HG03520 (cell line): ENCODE data around the gene CABP1.

Source experiments
- ATAC-seq: cut with Tn5 transposase; IDR thresholded peaks from one replicate; pipeline ENCODE4 v1.9.1; 2021; ENCODE audit warnings: mild to moderate bottlenecking, moderate library complexity; ENCODE audit not compliant: unreplicated experiment

The CABP1 gene

DNA sequence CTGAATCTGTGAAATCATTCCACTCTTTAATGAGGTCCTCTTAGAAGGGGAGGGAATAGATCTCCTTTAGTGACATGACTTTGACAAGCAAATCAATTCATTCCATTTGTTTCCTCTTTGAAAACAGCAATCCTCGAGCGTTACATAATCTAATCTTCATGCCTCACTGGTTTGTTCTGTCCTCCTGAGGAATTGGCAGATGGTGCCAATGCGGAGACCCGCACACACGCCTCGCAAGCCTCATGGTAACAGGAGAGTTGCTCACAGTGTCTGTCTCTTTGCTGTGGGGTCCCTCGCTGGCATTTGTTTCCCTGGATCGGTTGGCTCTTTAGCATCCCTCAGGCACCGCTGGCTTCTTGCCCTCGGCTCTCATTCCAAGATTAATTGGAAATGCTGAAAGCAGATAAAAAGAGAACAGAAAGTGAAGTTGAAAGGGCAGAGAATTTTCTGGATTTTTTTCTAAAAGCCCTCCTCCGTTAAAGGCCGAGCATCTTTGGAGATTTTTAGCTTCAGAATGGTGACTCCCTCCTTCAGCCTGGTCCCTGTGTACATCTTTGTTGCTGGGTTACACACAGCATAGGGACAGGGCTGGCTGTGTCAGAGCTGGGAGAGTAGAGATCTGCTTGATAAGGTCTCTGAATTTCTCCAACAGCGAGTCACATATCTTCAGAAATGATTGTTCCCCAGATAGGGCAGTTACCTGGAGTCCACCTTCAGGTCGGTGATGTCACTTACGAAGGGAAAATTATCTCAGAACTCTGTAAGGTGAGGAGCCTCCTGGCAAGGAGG lies 10.1 kb upstream of the CABP1 start:
- ATAC-seq = no peak

DNA sequence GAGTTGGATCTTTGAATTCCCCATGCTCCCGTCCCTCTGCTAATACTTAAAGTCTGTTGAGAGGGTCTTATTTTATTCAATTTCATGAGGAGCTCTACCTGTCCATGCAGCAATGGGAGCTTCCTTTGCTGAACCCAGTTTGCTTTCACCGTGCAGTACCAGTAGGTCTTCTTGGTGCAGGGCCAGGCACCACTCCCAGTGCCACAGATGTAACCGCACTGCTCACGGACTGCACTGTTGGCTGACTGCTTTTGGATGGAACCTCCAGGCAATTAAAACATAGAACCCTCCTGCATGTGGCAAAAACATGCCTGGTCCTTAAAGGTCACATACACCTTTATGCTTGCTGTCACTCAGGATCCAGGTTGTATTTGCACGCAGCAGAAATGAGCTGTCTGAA lies 9.3 kb upstream of the CABP1 start:
- no peak for ATAC-seq

DNA sequence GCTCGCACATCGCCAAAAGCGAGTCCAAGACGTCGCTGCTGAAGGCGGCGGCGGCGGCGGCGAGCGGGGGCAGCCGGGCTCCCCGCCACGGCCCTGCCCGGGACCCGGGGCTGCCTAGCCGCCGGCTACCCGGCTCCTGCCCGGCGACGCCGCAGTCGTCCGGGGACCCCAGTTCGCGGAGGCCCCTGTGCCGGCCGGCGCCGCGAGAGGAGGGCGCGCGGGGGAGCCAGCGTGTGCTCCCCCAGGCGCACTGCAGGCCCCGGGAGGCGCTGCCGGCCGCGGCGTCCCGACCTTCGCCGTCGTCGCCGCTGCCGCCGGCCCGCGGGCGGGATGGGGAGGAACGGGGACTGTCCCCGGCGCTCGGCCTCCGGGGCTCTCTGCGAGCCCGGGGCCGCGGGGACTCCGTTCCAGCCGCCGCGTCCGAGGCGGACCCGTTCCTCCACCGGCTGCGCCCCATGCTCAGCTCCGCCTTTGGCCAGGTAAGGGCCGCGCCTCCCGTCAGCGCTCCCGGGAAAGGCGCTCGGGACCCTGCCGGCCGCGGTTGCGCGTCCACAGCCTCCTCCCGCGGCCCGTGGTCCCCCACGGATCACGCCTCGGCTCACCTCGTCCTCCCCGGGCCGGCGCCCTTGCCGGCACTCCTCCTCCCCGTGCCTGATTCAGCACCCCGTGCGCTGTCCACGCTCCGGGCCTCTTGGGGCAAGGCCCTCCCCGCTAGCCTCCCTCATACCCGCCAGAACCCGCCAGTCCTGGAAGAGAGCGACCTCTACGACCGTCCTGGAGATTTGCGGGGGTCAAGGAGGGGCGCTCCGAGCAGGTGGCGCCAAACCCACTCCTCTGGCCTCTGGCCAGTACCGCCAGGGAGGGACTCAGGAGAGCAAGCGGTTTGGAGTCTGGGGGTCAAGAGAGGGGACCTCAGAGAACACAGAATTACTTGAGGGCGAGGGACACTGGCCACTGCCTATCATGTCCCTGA lies 721 bp downstream of the CABP1 start:
- no peak for ATAC-seq

DNA sequence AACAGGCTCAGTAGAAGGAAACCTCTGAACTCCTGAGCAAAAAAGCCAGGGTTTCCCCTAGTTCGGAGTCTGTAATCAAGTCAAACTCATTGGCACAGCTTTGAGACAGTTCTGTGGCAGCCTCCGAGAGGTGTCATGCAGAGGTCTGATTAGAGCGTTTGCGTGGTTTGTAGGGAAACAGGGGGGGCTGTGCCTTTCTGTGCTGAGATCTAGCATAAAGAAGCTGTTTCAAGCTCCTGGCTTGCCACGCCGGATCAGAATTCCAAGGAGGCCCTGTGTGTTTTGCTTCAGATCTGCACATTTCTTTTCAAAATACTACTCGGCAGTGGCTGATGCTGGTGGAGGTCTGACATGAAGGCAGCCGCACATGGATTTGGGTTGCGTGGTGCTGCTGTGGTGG lies 1.7 kb downstream of the CABP1 start:
- ATAC-seq = no peak

DNA sequence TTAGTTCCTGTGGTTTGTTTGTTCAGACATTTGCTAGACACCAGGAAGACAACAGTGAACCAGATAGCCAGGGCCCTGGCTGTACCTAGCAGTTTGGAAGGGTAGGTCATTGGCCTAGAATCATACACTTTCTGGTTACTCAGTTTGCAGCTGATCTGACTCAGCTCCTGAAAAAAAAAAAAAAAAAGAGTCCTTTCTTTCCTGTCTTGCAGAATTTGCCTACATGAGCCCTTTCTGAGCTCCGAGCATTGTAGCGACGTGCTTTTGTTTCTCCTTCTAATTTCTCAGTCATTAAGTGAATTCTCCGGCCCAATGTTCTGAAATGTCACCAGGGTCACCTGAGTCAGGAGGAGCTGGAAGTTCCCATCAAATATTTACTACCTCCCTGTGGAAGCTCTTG lies 2.4 kb downstream of the CABP1 start:
- no peak for ATAC-seq

DNA sequence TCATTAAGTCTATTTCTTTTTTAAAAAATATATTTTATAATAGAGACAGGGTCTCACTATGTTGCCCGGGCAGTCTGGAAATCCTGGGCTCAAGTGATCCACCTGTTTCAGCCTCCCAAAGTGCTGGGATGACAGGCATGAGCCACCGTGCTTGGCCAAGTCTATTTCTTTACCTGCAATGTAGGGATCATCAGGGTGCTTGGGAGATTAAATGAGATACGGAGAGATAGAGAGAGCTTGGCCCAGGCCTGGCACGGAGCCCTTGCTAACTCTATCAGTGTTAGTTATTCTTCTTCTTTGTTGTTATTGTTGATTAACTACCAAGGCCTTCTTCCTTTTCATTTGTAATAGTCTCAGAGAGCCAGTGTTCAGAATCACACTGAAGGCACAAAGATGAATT lies 3.1 kb downstream of the CABP1 start:
- ATAC-seq = no peak

DNA sequence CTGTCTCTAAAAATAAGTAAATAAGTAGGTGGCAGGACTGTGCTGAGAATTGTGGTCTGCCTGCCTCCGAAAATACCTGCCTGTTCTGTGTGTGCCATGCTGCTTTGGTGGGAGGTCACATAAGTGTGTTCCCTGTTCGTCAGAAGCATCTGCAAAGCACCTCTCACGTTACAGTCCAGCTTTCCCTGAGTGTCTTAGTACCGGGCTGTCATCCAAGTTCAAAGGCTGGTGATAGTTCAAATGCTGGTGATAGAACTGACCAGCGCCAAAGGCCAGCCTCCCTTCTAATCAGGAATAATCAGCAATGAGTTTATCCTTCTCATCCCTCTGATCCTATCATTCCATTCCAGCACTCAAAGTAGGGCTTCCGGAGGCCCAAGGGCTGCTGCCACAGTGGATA lies 5.6 kb downstream of the CABP1 start:
- no peak for ATAC-seq

DNA sequence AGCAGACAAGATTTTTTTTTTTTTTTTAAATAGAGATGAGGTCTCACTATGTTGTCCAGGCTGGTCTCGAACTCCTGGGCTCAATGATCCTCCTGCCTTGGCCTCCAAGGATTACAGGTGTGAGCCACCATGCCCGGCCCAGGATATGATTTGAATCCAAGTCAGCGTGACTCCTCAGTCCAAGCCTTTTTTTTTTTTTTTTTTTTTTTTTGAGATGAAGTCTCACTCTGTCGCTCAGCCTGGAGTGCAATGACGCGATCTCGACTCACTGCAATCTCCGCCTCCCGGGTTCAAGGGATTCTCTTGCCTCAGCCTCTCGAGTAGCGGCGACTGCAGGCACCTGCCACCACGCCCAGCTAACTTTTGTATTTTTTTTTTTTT lies 6.9 kb downstream of the CABP1 start:
- no peak for ATAC-seq

DNA sequence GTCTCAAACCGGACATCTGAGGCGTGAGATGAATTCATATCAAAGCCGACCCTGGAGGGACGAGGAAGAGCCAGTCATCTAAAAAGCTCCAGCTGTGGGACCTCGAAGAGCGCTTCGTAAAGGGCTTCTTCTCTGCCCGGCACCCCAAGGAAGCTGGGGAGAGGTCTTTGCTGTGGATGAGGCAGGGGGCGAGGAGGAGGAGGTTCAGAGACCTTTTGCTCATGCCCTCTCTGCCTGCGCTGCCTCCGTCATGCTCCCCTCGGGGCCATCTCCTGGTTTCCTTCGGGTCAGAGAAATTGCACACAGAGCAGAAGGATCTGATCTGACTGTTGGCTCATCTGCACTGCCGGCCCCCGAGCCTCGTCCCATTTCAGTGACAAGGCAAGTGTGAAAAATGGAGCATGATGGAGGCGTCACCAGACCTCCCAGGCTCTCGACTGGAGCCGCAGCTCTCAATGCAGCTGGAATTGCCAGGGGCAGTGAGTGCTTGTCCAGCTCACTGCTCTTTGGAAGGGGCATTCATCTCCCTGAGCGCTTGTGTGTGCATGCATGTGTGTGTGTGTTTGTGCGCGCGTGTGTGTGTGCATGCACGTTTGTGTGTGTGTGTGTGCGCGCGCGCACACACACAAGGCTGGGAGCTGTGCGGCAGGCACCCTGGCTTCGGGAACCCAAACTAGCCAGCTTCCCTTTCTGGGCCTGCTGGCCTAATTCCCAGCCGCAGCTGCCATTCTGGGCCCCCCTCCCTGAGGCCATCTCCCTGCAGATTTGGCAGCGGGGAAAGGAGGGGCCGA lies 9.2 kb downstream of the CABP1 start:
- ATAC-seq = no peak

DNA sequence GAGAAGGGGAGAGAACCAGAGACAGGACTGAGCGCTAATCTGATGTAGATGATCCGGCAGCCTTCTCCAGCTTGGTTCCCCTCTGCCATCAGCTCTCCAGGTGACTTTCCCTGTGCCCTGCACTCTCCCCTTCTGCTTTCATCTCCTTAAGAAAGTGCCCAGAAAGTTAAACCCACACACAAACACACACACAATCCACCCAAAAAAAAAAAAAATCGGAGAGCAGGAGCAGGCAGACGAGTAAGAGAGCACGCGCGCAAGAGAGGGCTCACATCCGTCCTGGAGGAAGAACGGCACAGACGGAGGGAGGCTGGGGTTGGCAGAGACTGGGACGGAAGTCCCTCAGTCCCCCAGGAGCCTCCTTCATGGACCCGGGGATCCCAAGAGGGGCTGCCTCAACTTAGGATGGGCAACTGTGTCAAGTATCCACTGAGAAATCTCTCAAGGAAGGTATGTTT lies 9.8 kb downstream of the CABP1 start:
- ATAC-seq = no peak

DNA sequence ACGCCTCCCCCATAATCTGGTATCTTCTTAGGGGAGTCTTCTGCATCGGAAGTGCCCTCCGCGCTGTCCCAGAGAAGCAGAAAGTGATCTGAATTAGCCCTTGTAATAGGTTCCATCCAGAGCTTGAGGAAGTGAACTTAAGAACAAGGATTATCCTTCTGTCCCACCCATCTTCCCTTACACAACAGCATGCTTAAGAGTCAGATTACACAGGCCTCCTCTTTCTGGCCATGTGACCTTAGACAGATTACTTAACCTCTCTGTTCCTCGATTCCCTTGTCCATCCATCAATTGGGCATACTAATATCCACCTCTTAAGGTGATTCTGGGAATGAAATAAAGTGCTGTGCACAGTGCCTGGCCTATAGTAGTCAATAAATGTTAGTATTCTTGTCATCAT lies 11.4 kb downstream of the CABP1 start:
- ATAC-seq = no peak

DNA sequence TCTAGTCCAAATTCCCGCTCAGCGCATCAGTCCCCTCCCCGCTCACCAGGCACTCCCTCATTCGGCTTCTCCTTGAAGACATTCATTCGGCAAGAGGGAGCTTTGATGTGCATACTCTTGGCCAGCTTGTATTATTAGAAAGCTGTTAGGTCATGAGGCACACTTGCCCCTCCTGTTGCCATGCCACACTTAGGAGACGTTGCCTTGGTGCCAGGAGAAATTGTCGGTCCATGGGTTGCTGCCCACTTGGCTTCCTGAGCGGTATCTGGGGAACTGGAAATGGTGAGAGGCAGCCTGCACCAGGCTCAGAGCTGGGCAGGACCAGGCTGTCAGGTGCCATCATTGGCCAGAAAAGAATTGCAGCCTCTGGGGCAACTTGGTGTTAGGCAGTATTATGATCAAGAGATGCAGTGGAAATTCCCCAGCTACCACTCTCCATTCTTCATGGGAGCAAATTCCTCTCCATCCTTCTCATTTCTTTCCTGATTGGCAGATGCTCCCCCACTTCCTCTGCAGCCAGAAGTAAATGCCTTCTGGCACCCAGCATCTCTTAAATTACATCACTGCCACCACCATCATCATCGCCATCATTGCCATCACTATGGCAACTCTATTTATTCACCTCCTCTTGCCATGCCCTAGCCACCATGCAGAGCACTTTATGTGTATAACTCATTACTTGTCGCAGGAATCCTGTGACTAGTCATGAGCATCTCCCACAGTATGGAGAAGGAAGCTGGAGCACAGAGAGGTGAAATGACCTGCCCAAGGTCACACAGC lies 12.4 kb downstream of the CABP1 start:
- ATAC-seq = no peak

DNA sequence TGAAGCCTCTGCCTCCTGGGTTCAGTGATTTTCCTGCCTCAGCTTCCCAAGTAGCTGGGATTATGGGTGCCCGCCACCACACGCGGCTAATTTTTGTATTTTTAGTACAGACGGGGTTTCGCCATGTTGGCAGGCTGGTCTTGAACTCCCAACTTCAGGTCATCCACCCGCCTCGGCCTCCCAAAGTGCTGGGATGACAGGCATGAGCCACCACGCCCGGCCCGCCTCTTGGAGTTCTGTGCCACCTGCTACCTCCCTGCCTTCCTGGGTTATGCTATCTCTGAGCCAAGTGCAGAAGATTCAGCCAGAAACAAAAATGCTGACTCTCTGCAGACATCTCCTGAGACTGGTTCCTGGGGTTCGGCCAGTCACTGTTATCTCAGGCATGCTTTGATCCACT lies 13.2 kb downstream of the CABP1 start:
- no peak for ATAC-seq

DNA sequence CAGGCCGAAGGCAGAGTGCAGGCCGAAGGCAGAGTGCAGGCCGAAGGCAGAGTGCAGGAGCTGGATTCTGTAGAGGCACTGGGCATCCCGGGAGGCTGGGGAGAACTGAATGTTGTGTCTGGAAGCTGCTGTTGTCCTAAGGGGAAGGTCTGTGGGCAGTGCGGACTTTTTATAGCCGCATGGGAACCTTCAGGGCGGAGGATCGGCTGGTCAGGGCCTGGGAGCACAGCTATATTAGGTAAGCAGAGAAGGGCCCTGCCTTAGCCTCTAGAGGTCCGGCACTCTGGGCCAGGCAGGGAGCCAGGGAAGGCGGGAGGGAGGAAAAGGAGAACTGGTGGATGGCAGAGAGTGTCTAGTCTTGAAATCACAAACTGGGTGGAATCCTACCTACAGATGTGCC lies 14.2 kb downstream of the CABP1 start:
- ATAC-seq = no peak

DNA sequence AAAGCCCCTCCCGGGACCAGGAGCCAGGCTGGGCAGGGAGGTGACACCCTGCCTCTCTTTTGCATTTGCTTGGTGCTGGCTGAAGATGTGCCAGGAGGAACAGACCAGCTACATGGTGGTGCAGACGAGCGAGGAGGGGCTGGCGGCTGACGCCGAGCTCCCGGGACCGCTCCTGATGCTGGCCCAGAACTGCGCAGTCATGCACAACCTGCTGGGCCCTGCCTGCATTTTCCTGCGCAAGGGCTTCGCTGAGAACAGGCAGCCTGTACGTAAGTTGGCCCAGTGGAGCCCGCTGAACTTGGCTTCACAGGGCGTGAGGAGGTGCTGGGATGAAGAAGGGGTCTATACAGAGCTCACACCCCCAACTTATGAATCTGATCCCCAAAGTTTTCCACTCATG lies 15.6 kb downstream of the CABP1 start:
- no peak for ATAC-seq

DNA sequence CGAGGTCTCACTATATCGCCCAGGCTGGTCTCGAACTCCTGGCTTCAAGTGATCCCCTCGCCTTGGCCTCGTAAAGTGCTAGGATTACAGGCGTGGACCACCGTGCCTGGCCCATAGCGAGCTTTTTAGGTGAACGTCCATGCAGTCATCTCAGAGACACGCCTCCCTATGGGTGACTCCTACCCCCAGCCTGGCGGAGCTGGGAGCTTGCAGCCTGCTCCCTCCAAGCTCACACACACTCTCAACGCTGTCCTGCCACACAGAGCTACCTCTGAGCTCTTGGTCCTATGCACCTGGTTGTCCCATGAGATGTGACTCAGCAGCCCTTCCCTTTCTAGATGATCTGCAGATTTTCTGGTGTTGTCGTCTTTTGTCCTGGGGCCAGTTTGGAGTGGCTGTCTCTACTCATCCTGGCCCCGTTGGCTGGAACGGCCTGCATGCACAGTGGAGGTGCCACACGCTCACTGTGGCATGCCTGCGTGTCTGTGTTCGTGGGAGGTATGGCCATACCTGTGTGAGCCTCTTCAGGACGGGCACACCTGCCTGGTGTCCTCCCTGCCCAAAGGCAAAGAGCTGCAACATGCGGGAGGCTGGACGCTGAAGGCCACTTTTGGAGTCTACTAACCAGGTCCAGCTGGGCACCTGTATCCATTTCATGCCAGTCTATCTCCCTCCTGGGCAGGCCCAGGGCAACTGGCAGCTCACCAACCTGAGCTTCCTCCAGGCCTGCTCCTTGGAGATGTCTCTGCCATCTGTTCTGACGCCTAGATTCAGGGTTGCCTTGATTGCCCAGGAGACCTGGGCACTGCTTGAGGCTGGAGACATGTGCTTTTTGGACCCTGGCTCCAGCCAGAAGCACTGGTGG lies 18.1 kb downstream of the CABP1 start:
- no peak for ATAC-seq

DNA sequence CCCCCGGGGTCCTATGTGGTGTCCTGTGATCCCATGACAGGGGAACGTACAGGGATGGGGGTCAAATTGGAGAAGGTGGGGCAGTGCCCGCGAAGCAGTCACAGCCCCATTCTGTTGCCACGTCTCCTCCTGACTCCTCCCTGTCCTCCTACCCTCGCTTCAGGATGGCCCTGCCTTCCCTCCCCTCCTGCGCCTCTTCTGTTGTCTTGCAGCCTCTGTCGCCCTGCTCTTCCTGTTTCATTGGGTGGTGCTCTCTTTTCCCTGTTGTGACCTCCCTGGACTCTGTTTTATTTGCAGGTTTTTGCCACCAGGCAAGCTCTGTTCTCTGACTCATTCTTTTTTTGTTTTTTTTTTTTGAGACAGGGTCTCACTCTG lies 18.7 kb downstream of the CABP1 start:
- ATAC-seq = no peak

DNA sequence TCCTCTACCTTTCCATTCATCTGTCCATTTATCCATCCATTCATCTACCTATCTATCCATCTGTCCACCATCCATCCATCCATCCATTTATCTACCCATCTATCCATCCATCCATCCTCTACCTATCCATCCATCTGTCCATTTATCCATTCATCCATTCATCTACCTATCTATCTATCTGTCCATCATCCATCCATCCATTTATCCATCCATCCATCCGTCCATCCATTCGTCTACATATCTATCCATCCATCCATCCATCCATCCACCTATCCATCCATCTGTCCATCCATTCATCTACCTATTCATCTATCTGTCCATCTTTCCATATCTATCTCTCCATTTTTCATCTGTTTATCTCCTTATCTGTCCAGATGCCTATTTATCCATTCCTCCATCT lies 21.0 kb downstream of the CABP1 start:
- no peak for ATAC-seq

DNA sequence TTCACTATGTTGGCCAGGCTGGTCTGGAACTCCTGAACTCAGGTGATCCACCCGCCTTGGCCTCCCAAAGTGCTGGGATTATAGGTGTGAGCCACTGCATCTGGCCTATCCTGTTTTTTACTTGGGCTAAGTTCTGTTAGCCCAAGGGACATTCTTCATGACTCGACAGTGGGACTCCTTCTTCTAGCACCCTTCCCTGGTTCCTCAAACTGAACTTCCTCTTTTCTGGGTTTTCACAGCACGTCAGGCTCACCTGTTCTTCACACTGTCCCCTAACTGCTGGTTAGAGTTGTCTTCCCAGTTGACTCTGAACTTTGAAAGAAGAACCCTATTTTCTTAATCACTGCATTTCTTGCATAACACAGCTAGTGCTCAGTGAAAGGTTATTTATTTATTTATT lies 22.5 kb downstream of the CABP1 start:
- no peak for ATAC-seq

DNA sequence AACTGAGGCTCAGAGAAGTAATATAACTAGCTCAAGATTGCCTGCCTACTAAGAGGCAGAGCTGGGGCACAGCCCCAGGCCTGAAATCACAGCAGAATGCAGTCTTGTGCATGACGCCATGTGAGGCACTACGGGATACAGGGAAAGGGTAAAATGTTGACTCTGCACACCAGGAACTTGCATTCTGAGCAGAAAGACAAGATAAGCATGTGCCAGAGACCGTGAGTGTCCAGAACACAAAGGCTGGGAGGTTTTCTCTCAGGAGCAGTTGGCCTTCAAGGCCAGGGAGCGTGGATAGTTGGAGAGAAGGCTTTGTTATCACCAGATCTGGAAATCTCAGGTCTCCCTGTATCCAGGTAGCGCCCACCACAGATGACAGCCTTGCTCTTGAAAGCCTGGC lies 23.3 kb downstream of the CABP1 start:
- no peak for ATAC-seq
